ENCODE measurements around the gene LASP1.

LASP1 gene

DNA sequence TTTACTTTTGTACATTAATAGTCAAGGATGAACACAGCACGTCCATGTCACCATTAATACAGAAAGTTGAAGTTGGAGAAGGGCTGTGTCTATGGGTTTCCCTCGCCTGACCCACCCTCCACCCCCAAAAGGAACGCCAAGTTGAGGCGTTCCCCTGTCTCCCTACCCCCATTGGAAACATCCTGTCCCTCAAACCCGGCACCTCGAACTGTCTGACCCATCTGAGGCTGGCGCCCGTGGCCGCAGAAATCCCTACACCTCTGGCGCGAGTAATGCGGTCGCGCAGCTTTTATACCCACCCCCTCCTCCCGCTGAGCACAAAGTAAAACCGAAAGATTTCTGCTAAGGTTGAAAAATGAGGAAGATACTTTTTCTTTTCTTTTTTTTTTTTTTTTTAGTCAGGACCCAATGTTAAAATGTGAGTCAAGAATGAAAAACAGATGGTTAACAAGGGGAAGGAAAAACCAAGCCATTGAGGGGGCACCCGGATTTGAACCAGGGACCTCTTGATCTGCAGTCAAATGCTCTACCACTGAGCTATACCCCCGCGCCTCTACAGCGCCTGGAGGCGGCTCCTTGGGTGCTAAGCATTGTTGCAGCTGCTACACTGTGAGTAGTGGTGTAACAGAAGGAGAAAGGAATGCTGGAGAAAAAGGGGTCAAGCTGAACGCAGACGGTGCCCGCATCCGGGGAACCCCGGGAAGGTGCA, 887 bp upstream of the LASP1 start:
- peak in 54 of 56 donors; percentile 58 to 94 (median 82) for DNase-seq

DNA sequence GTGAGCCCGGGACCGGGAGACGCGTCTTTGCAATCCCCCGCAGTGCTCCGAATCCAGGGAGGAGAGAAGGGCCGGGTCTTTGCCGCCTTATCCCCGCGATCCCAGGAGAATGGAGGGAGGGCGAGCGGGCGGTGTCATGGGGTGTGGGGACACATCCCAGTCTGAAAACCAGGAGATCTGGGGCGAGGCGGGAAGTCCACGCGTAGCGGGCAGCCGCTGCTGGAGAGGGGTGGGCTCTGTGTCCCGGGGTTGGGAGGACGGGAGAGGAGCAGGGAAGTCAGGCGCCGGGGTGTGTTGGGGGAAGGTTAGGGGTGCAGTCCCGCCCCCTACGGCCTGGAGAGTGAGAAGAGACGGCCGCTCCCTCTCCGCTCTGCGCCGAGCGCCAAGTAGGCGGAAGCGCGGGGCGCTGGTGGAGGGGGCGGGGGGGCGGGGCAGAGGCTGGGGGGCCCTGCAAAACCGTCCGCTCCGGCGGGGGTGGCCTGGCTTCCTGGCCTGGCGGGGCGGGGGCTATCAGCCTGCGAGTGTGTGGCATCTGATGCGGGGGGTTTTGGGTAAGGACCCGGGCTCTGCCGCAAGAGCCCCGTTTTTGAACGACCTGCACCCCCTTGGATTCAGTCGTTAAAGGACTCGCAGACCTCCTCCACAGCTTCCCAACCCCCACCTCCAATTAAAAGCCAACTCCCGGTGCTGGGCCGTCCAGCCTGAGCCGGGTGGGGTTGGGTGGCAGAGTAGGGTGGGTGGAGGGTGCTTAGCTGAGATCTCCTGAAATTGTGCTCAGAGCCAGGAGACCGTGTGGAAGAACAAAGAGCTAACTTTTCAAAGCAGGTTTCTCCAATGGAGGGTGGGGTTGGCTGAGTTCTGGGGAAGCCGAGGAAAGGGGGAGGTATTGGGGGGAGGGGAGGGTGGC, 654 bp downstream of the LASP1 start:
- peak in 43 of 56 donors; percentile 21 to 73 (median 56) for DNase-seq

DNA sequence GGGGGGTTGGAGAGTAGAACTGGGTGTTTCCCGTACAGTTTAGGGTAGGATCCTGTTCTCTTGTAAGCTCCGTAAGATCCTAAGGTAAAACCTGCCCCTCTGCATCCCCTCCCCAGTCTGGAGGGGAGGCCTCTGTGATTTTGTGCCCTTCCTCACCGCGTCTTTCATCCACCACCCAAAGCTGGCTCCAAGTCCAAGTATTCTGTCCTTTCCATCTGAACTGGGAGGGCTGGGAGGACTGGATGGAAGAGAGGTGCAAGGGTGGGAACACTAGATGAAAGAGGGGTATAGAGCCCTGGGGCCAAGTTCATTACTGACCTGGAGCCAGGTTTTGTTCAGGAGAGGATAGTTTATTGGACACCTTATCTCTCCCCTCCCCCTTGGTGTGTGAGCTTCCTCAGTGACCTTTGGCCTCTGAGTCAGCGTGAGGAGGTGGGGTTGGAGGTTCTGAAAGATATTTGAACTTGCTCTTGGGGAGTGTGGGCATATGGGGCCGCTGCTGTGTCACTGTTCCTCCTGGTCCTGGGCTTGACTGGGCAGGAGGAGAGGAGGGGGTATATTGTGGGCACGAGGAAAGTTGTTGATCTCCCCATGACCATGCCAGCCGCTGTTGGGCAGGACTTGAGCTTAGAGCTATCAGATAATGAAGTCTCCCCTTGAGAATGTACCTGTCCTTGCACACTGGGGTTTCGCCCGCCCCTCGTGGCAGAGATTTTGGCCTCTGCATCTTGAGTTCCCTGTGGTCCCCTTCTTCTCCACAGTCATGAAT, 1.6 kb downstream of the LASP1 start:
- peak in 5 of 56 donors; percentile 18 to 40 (median 24) for DNase-seq

DNA sequence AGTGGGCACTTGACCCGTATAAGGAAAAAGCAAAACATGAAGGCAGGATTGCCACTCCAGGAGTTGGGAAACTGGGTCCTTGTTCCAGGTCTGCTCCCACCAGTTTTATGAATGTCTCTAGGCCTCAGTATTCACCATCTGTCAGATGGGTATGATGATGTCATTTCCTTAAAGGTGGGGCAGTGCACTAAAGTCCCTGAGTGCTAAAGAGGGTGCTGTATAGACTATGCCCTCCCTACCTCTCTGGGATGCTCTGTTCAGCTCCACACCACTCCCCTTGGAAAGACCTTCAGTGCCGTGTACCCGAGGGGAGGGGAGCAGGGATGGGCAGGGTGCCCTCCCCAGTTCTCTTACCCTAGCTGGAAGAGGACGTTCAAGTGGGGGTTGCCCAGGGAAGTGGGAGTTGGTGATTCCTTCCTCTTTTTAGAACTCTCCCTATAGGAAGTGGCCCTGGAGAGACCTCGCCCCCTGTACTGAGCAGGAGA, 2.2 kb downstream of the LASP1 start:
- peak in 1 of 56 donors; percentile 10 for DNase-seq

DNA sequence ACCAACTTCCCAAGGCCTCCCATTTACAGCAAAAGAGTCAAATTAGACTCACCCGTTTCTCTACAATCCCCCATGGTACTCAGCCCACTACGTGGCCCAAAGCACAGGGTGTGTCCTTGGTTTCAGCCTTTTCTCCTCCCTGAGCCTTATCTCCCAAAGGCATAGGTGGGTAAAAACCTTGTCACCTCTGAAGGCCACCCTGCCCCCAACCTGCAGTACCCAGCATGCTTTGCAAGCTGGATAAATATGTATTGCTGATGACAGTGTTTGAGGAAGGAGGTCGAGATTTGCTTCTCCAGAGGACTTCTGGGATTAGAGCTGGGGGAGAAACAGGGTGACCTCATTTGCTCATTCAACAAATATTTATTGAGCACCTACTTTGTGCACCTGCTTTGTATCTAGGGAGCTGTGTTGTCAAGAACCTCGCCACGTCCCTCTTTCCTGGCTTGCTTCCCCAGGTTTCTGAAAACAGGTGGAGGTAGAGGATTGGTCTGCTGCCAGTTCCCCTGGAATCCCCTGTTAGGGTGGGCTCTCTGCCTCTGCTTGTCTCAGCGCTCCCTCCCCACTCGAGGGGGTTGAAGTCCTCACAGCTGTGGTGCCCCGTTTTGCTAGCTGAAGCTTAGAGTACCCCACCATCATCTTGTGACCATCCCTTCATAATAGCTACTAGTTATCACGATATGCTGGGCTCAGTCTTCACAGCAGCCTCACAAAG, 3.0 kb downstream of the LASP1 start:
- DNase-seq: no peak

DNA sequence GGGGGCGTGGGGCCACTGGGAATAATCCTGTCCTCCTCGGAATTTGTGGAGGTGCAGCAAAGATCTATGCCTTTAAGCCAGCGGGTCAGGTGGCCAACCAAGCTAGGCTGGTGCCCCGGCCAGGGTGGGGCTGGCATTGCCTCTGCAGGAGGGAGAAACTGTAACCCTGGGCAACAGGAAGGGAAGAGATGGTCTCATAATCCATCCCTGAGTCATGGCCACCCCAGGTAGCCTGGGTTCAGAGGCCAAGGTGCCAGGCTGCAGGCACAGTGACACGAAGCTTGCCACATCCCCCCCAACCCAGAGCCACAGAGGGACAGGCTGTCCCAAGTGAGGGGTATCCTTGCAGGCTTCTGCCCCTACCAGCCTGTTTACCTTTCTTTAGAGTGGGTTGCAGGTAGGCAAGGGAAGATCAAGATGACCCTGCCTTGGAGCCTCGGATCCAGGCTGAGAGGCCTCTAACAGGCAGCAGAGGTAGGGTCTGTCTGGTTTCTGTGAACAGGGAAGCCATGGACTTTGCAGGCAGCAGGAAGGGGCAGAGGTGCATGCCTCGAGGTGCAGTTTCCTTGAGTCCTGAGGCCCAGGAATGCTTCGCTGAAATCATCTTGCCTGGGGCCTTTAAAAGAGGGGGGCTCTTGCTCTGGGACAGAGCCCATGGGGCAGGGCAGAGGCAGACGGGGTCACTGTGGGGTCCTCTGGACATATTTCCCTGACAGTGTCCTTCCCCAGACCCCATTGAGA, 4.0 kb downstream of the LASP1 start:
- DNase-seq: no peak

DNA sequence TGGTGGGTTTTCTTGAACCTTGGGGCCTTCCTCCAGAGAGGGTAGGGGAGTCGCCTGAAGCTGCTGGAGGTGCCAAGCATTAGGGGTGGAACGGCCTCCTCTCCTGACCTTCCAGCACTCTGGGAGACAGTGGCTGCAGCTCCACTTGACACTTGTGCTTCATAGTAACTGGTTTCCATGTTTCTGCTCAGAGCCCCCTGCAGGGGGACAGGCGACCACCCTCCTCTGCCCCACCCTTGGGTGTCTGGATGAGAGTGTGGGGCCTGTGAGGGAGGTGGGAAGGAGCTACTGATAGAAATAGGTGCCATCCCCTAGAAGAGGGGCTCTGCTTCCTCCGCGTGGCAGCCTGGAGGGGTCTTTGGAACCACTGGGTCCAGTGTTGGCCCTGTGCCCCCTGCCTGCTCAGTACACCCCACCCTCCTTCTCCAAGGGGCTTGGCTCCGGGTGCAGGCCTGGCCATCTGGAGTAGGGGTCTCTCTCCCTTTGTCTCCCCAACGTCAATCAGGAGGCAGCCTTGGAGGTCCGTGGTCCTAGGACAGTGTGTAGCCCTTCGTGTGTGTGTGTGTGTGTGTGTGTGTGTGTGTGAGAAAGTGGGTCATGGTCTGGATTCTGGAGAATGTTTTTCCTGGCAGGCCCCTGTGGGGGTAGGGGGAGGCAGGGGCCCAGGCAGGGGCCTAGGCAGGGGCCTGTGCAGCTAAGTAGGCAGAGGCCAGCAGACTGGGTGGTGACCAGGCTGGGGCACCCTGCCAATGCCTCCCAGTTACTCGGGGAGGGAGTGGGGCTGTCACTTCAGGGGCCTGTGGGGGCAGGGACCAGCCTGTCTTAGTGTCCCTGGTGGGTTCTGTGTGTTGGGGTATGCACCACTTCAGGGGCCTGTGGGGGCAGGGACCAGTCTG, 4.9 kb downstream of the LASP1 start:
- DNase-seq: peak in 7 of 56 donors; percentile 13 to 39 (median 29)

DNA sequence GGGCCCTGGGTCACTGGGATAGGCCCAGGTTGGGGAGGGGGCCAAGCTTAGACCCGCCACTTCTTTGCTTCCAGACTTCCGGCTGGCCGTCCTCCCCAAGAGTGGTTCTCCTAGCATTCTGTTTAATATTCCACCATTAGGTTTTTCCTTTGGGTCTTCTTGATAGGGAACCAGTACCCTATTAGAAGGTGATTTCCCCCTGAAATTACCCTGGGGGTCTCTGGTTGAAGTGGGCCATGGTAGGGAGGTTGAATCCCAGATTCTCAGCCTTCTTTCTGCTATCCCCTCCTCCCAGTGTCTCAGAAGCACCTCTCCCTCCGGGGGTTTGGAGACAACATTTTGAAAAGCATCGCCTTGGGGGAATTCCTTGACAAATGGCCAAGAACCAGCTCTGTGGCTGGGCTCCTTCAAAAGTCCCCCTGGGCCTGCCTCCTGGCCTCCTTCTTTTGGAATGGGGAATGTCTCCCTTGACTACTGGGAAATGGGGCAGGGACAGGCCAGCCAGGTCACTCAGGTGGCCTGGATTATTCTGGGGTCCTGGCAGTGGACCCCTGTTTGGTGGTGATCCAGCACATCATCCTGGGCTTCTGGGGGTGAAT, 5.7 kb downstream of the LASP1 start:
- DNase-seq: no peak

DNA sequence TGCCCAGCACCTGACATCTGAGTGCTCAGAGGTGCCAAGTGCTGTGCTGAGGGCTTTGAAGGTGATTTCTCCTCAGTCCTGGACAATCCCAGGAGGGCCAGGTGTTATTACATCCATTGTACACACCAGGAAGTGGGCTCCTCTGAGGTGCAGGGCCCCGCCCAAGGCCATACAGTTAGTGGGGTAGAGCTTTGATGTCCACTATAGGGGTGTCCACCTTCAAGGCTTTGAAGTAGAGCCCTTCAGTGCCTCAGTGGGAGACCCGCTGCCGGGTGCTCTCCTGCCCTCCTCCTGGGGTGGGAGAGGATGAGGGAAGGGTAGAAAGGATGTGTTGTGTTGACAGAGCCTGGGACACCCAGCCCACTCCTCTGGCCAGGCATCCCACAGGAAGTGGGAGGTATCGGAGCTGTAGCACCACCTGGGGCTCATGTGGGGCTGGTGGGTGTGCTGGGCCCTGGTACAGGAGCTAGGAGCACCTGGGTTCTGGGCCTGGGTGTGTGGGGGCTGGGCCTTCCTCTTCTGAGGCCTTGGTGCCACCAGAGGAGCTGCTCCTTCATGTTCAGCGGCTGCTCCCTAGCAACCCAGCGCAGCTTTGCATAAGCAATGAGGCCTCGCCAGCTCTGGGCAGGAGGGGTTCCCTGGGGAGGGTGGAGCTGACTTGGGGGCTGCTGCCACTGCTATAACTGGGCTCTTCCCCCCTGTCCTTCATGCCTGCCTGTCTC, 7.4 kb downstream of the LASP1 start:
- peak in 20 of 56 donors; percentile 17 to 54 (median 38) for DNase-seq

DNA sequence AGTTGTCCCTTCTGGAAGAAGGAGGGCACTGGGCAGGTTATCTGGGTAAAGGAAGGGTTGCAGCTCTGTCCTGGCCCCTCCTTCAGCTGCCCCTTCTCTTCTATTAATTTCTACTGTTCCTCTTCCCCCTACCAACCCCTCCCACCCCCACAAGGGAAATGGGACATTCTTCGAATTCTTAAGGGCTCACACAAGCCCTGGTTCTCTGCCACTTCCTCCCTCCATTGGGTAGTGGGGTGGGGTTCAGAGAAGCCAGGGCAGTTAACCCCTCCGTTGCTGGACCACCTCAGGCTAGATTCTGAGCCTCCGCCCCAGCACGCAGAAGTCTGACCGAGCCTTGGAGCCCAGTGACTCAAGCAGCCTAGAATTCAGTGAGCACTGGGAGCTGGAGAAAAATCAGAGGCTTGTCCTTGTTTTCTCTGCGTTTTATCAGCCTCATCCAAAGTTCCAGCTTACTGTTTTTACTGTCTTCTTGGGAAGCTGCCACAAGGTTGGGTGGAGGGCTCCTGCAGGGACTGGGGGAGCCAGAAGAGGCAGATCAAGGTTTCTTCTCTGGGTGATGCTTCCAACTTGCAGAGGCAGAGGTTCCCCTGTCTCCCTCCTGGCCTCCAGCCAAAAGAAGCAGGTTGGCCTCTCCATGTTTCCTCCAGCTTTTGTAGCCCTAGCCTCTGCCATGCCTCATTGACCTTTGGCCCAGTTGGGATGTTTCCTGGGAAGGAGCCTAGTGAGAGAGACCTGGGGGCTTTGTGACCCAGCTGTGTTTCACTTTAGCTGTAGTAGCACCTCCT, 10.2 kb downstream of the LASP1 start:
- DNase-seq: peak in 1 of 56 donors; percentile 24

DNA sequence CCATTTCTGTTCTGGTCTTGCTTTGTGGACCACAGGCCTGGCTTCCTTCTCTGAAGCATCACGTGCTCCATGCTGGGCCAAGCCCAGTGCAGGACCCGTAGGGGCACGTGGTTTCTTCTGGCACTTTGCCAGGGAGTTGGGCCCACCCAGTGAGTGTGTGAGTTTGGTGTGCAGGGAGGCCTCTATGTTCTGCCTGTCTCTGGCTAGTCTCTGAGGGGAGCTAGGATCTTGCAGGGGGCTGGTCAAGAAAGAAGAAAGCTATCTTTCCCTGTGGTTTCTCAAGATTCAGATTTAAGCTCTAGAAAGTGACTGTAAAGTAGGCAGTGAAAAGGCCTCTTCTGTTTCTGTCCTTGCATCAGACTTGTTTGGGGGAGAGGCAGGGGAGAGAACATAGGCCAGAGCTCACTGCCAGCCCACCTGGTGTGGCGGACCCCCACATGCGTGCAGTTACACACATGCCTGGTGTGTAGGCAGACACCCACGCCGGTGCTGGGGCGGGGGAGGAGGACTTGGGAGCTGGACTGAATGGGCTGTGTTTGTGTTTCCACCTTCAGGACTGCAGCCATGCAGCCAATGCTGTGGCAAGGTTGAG, 11.8 kb downstream of the LASP1 start:
- peak in 20 of 56 donors; percentile 11 to 68 (median 44) for DNase-seq

DNA sequence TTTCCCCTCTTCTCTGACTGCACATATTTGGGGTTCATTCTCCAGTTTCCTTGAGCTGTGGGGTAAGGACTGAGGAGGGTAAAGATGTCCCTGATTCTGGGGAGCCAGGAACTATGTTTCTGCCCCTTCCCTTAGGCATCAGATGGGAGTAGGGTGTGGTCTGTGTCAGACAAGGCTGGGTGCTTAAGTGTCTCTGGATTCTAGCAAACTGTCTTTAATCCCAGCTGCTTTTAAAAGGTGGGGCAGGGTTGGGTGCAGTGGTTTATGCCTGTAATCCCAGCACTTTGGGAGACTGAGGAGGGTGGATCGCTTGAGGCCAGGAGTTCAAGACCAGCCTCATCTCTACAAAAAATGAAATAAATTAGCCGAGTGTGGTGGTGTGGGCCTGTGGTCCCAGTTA, 13.0 kb downstream of the LASP1 start:
- DNase-seq: no peak

DNA sequence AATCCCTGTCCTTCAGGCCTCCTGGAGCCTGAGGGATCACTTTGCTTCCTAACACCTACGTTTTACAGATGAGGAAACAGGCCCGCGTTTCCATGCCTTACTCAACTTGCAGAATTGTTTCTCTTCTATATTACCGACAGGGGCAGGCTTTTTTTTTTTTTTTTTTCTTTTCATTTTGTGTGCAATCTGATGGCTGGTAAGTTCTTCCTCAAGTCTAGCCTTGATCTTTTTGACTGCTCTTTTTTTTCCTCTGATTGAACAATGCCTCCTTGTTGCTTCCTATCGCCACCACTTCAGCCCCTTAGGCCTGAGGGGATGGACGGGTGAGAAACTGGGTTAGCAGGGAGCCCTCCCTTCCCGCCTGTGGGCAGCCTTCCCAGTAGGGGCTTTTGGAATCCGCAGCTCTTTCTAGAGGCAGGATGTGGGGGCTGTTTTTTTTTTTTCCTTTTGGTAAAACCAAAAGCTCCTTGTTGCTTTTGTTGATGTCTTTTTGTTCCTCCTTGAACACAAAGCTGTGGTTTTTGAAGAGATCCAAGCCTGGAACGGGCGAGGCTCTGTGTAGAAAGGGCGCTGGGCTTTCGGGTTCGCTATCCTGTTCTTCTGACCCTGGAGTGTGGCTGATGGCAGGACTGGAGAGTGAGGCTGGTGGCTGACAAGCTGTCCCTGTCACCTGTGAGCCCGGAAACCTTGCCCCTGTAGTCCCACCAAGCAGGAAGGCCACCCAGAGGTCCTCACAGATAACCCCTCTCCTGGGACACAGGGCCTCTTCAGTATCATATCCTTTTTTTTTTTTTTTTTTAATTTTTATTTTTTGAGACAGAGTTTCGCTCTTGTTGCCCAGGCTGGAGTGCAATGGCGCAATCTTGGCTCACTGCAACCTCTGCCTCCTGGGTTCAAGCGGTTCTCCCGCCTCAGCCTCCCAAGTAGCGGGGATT, 14.0 kb downstream of the LASP1 start:
- DNase-seq: peak in 7 of 56 donors; percentile 20 to 45 (median 36)

DNA sequence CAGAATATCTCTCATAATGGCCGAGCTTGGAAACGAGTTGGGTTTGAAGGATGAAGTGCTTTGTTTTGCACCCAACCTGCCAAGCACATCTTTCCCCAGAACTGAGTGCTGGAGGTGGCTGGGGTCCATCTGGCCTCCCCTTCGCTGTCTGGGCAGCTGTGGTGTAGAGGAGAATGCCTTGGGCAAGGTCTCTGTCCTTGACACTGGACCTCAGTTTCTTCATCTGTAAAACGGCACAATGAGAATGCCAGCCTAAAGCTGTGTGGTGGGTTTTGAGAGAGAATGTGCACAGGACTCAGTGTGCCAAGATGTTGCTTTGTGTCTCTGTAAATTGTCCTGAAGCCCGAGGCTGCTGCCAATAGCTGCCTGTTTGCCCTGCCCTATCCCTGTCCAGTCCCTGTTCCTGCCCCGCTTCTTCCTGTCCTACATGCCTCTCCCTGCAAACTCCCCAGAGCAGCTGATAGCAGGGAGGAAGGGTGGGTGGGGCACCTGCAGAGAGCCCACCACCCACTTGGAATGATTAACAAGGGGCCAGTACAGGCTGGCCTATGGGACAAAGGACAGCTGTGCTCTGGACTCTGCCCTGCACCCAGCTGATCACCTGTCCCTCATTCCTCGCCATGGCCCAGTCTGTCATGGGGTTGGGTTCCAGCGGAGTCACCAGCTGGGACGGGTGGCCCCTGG, 15.3 kb downstream of the LASP1 start:
- no peak for DNase-seq
